K562 (cell line): ENCODE data around the gene SUCO. TPM values are rescaled to one million over a fixed set of nuclear protein-coding genes. Genes with fewer than 3 reads are reported as not detected.
A peak's percentile ranks its signal among the peaks of the same experiment; 100 is the strongest.

Experiments
- ARID1B ChIP-seq: fragments of 450-650 bp; IDR thresholded peaks from 2 replicates; pipeline ENCODE4 v1.6.1; 2016; ENCODE audit warnings: antibody characterized with exemption, mild to moderate bottlenecking, inconsistent platforms
- CC2D1A ChIP-seq: fragments of 450-650 bp; IDR thresholded peaks from 2 replicates; pipeline ENCODE4 v1.6.1; 2017; ENCODE audit warnings: mild to moderate bottlenecking
- CEBPG ChIP-seq, 3 experiments: fragments of 200-800 bp in 1 of 3; sonication (Bioruptor generic) in 1 of 3; sonication (generic) in 1 of 3; formaldehyde crosslinking in 1 of 3; IDR thresholded peaks in 2 of 3; conservative IDR thresholded peaks in 1 of 3; 2 replicates each; pipeline versions ENCODE4 v1.6.1 to v1.8.0; 2016 to 2022; ENCODE audit warnings: missing compliant biosample characterization in 2 of 3, missing genetic modification characterization in 2 of 3, mild to moderate bottlenecking in 1 of 3, missing genetic modification reagents in 1 of 3
- CREM ChIP-seq: IDR thresholded peaks from 2 replicates; pipeline ENCODE4 v1.6.1; 2014; ENCODE audit warnings: antibody characterized with exemption, low read depth
- KAT2B ChIP-seq: IDR thresholded peaks from one replicate; pipeline ENCODE4 v1.6.1; 2012; ENCODE audit warnings: low read depth, mild to moderate bottlenecking, control low read depth, inconsistent platforms, low read length, moderate library complexity
- NFIX ChIP-seq: fragments of 250-450 bp; sonication (Bioruptor Pico); IDR thresholded peaks from 2 replicates; pipeline ENCODE4 v1.4.0; 2020; ENCODE audit warnings: low read depth, mild to moderate bottlenecking, moderate library complexity
- PPARD ChIP-seq: fragments of 250-450 bp; sonication (Bioruptor Pico); IDR thresholded peaks from 2 replicates; pipeline ENCODE4 v1.8.0; 2022; ENCODE audit warnings: inconsistent platforms, mild to moderate bottlenecking, moderate library complexity
- SIRT6 ChIP-seq: IDR thresholded peaks from one replicate; pipeline ENCODE4 v1.6.1; 2012; ENCODE audit warnings: low read depth, mild to moderate bottlenecking, control low read depth, inconsistent platforms, low read length, moderate library complexity
- SMARCA4 ChIP-seq: fragments of 450-650 bp; IDR thresholded peaks from 2 replicates; pipeline ENCODE4 v1.6.1; 2016
- SOX6 ChIP-seq: fragments of 450-650 bp; IDR thresholded peaks from 2 replicates; pipeline ENCODE4 v1.6.1; 2014; ENCODE audit warnings: mild to moderate bottlenecking
- TBP ChIP-seq: optimal IDR thresholded peaks from 2 replicates; pipeline ENCODE3; 2011; ENCODE audit warnings: low read depth, low read length, improper control_type of control experiment
- TCF3 ChIP-seq: sonication (generic); formaldehyde crosslinking; IDR thresholded peaks from 2 replicates; pipeline ENCODE4 v1.4.0; 2020; ENCODE audit warnings: mild to moderate bottlenecking, missing genetic modification reagents
- TCF7L2 ChIP-seq: fragments of 150-350 bp; IDR thresholded peaks from 2 replicates; pipeline ENCODE4 v1.6.1; 2016; ENCODE audit warnings: low read depth, mild to moderate bottlenecking, low read length, moderate library complexity
- TOE1 ChIP-seq, 2 experiments: fragments of 450-650 bp in 1 of 2; sonication (generic) in 1 of 2; formaldehyde crosslinking in 1 of 2; IDR thresholded peaks; 2 replicates each; pipeline versions ENCODE4 v1.7.1 to v1.8.0; 2016 to 2022; ENCODE audit warnings: borderline replicate concordance in 2 of 2, mild to moderate bottlenecking in 2 of 2, antibody characterized with exemption in 1 of 2, inconsistent platforms in 1 of 2, low read depth in 1 of 2, missing genetic modification reagents in 1 of 2, moderate library complexity in 1 of 2
- ZBTB8A ChIP-seq: fragments of 450-650 bp; IDR thresholded peaks from 2 replicates; pipeline ENCODE4 v1.6.1; 2018; ENCODE audit warnings: mild to moderate bottlenecking, moderate library complexity; ENCODE audit not compliant: partially characterized antibody
- ZNF143 ChIP-seq: sonication (generic); formaldehyde crosslinking; IDR thresholded peaks from 2 replicates; pipeline ENCODE4 v1.9.0; 2022; ENCODE audit warnings: mild to moderate bottlenecking, missing genetic modification reagents
- ZNF165 ChIP-seq: fragments of 250-450 bp; sonication (Bioruptor Pico); IDR thresholded peaks from 2 replicates; pipeline ENCODE4 v1.4.0; 2020; ENCODE audit warnings: borderline replicate concordance
- ZNF184 ChIP-seq: sonication (generic); formaldehyde crosslinking; IDR thresholded peaks from 2 replicates; pipeline ENCODE4 v1.5.0; 2020; ENCODE audit warnings: missing genetic modification reagents
- ZNF583 ChIP-seq: fragments of 250-450 bp; sonication (Bioruptor Pico); IDR thresholded peaks from 2 replicates; pipeline ENCODE4 v1.4.0; 2020
- ZNF76 ChIP-seq: fragments of 250-450 bp; sonication (Bioruptor Pico); IDR thresholded peaks from 2 replicates; pipeline ENCODE4 v1.4.0; 2020; ENCODE audit warnings: mild to moderate bottlenecking, moderate library complexity, borderline replicate concordance
- polyA plus RNA-seq, 8 experiments: library from polyadenylated mRNA; depleted of rRNA in 4 of 8; stranded (reverse) in 5 of 8; unstranded in 3 of 8; fragments of >200 nt; fragmentation: Nextera tagmentation in 2 of 8; fragmentation: Illumina TruSeq in 1 of 8; extraction: Ambion mirVana in 2 of 8; extraction: Trizol in 1 of 8; gene quantifications; 2 replicates each; pipeline versions ENCODE4 v1.2.1 to v1.2.3, GENCODE V29; 2011 to 2014; ENCODE audit warnings: inconsistent platforms in 1 of 8, missing spikeins in 1 of 8
- total RNA-seq, 7 experiments: library from RNA; depleted of rRNA in 6 of 7; stranded (reverse); fragments of >200 nt in 6 of 7; fragmentation: Illumina TruSeq in 2 of 7; extraction: Trizol in 2 of 7; gene quantifications; 2 replicates each; pipeline versions ENCODE4 v1.2.1 to v1.2.3, GENCODE V29; 2011 to 2021; ENCODE audit warnings: low replicate concordance in 1 of 7
- TF ChIP-seq, protein P1 (sequence below), 3 experiments: fragments of 200-800 bp in 1 of 3; fragments of 250-450 bp in 1 of 3; fragments of 450-650 bp in 1 of 3; sonication (Bioruptor Pico) in 1 of 3; sonication (Bioruptor generic) in 1 of 3; formaldehyde crosslinking in 1 of 3; IDR thresholded peaks; 2 replicates each; pipeline versions ENCODE4 v1.6.1 to v1.8.0; 2016 to 2022; ENCODE audit warnings: mild to moderate bottlenecking in 2 of 3, missing genetic modification characterization in 2 of 3, missing compliant biosample characterization in 1 of 3, moderate library complexity in 1 of 3
- TF ChIP-seq, protein P2 (sequence below): fragments of 200-800 bp; sonication (Bioruptor generic); IDR thresholded peaks from 2 replicates; pipeline ENCODE4 v1.6.1; 2017; ENCODE audit warnings: missing genetic modification characterization, missing compliant biosample characterization

Gene SUCO
- total and polyA plus RNA-seq, 9 of the 15 experiments (the other 6 are each of a cell fraction or from before 2014, with no cell fraction given): 2.5 to 20.6 (median 14.3) TPM

GRCh38 chr1:172588296-172589291, 55.6 kb downstream of the SUCO start (continued):
- TF ChIP-seq SIRT6 (no peak), CREM (0 out of 2 replicates have a peak, but pooled peaks have one; percentile 8), ZNF143 (no peak), CEBPG (CRISPR knock-in tag; IDR thresholded peaks at IDR 0.05) (no peak), CEBPG (tag; conservative IDR thresholded peaks at IDR 0.05 in 1 of 2, IDR thresholded peaks at IDR 0.05 in 1 of 2) (0 out of 4 replicates have a peak, but pooled peaks of 1 of the 2 experiments have one; percentile 17), ARID1B (peak; percentile 68), TOE1 (IDR thresholded peaks at IDR 0.05; ENCODE audit: borderline replicate concordance) (no peak), TOE1 (CRISPR knock-in tag; IDR thresholded peaks at IDR 0.05; ENCODE audit: borderline replicate concordance, low read depth) (no peak), ZNF583 (CRISPR knock-in tag) (no peak), KAT2B (no peak), ZNF184 (CRISPR knock-in tag) (no peak), SMARCA4 (peak; percentile 79), CC2D1A (no peak), PPARD (no peak), SOX6 (peak; percentile 32; the same call in 1 of the 2 replicates), TBP (no peak), NFIX (CRISPR knock-in tag) (no peak), TCF3 (CRISPR knock-in tag) (peak; percentile 62), ZBTB8A (no peak), TCF7L2 (no peak), ZNF76 (CRISPR knock-in tag) (no peak), ZNF165 (CRISPR knock-in tag) (no peak)
- TF ChIP-seq, protein P1, sequence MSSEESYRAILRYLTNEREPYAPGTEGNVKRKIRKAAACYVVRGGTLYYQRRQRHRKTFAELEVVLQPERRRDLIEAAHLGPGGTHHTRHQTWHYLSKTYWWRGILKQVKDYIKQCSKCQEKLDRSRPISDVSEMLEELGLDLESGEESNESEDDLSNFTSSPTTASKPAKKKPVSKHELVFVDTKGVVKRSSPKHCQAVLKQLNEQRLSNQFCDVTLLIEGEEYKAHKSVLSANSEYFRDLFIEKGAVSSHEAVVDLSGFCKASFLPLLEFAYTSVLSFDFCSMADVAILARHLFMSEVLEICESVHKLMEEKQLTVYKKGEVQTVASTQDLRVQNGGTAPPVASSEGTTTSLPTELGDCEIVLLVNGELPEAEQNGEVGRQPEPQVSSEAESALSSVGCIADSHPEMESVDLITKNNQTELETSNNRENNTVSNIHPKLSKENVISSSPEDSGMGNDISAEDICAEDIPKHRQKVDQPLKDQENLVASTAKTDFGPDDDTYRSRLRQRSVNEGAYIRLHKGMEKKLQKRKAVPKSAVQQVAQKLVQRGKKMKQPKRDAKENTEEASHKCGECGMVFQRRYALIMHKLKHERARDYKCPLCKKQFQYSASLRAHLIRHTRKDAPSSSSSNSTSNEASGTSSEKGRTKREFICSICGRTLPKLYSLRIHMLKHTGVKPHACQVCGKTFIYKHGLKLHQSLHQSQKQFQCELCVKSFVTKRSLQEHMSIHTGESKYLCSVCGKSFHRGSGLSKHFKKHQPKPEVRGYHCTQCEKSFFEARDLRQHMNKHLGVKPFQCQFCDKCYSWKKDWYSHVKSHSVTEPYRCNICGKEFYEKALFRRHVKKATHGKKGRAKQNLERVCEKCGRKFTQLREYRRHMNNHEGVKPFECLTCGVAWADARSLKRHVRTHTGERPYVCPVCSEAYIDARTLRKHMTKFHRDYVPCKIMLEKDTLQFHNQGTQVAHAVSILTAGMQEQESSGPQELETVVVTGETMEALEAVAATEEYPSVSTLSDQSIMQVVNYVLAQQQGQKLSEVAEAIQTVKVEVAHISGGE (CRISPR knock-in tag; IDR thresholded peaks at IDR 0.05): peak in 1 of 3 experiments; percentile 30; a peak in 1 of 6 replicates
- TF ChIP-seq, protein P2, sequence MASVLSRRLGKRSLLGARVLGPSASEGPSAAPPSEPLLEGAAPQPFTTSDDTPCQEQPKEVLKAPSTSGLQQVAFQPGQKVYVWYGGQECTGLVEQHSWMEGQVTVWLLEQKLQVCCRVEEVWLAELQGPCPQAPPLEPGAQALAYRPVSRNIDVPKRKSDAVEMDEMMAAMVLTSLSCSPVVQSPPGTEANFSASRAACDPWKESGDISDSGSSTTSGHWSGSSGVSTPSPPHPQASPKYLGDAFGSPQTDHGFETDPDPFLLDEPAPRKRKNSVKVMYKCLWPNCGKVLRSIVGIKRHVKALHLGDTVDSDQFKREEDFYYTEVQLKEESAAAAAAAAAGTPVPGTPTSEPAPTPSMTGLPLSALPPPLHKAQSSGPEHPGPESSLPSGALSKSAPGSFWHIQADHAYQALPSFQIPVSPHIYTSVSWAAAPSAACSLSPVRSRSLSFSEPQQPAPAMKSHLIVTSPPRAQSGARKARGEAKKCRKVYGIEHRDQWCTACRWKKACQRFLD (CRISPR knock-in tag): no peak
